SKM-1 (cell line): ENCODE measurements around the gene P2RX4.
"Not testable (repeated sequence)": the region's sequence is repeated elsewhere in the genome, so short reads cannot be mapped to it uniquely, and the experiment has no call there.

Experiments
- DNase-seq: peaks from one replicate; lab custom pipeline; 2025; ENCODE audit not compliant: unreplicated experiment; lab: John Stamatoyannopoulos, UW

Gene P2RX4

GRCh38 chr12:121273364-121273896 lies 63.5 kb downstream of the P2RX4 start:
- DNase-seq: no peak

GRCh38 chr12:121274036-121274763 lies 64.3 kb downstream of the P2RX4 start:
- DNase-seq: no peak

- no peak for DNase-seq
Observed at GRCh38 chr12:121277374-121277759, 67.4 kb downstream of the P2RX4 start.

- DNase-seq: no peak
Observed at GRCh38 chr12:121278169-121279070, 68.5 kb downstream of the P2RX4 start.

- DNase-seq: no peak
Observed at GRCh38 chr12:121279071-121279375, 69.1 kb downstream of the P2RX4 start.

- DNase-seq: no peak
Observed at GRCh38 chr12:121279507-121279915, 69.6 kb downstream of the P2RX4 start.

GRCh38 chr12:121280531-121280930 lies 70.6 kb downstream of the P2RX4 start:
- DNase-seq: not testable (repeated sequence)

- not testable (repeated sequence) for DNase-seq
Observed at GRCh38 chr12:121281116-121281515, 71.2 kb downstream of the P2RX4 start.

- no peak for DNase-seq
Observed at GRCh38 chr12:121282072-121282742, 72.3 kb downstream of the P2RX4 start.

- not testable (repeated sequence) for DNase-seq
Observed at GRCh38 chr12:121282910-121283309, 73.0 kb downstream of the P2RX4 start.

- DNase-seq: no peak
Observed at GRCh38 chr12:121283388-121283787, 73.5 kb downstream of the P2RX4 start.
